Measurements from ENCODE around the gene NUDT8. TPM values are rescaled to one million over a fixed set of nuclear protein-coding genes. Genes with fewer than 3 reads are reported as not detected.

The NUDT8 gene
- polyA plus RNA-seq, 2 of the 4 experiments (the other 2 are of a cell fraction): 1.8 to 5.6 TPM

GRCh38 chr11:67631411-67631810 lies 1.7 kb upstream of the NUDT8 start:
- H3K4me2 ChIP-seq: peak overlapping the region; percentile 81; the same call in 2 of the 3 replicates
- POLR2A ChIA-PET: interaction anchor here (2.0 kb wide), 1 partner anchor 19 kb away, joined by 7 read pairs; the partner anchor contains the start of gene ACY3
- no peak for ATAC-seq
- TF ChIP-seq CTCF (IDR thresholded peaks at IDR 0.05): no peak
- no peak for TF ChIP-seq HEYL (CRISPR knock-in tag; IDR thresholded peaks at IDR 0.05)
- TF ChIP-seq, protein P1, sequence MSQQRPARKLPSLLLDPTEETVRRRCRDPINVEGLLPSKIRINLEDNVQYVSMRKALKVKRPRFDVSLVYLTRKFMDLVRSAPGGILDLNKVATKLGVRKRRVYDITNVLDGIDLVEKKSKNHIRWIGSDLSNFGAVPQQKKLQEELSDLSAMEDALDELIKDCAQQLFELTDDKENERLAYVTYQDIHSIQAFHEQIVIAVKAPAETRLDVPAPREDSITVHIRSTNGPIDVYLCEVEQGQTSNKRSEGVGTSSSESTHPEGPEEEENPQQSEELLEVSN (IDR thresholded peaks at IDR 0.05; ENCODE audit: borderline replicate concordance, low read depth): no peak
- TF ChIP-seq MAFK (IDR thresholded peaks at IDR 0.05; ENCODE audit: partially characterized antibody): no peak
- no peak for TF ChIP-seq HOXA7 (CRISPR knock-in tag; IDR thresholded peaks at IDR 0.05)
- no peak for TF ChIP-seq ZSCAN20 (CRISPR knock-in tag; IDR thresholded peaks at IDR 0.05)
- TF ChIP-seq HOXB13 (CRISPR knock-in tag; IDR thresholded peaks at IDR 0.05; ENCODE audit: low read depth): no peak
- no peak for TF ChIP-seq HDAC2 (IDR thresholded peaks at IDR 0.05)
- no peak for TF ChIP-seq MYC (IDR thresholded peaks at IDR 0.05; ENCODE audit: borderline replicate concordance, low read length)
- no peak for TF ChIP-seq NFE2L2 (conservative IDR thresholded peaks at IDR 0.05; ENCODE audit: low read length)
- FAIRE-seq: no peak
- no peak overlapping the region for H3K4me3 ChIP-seq
- H3K9me3 ChIP-seq: no peaks in the 10 kb centered on the region
- CTCF ChIA-PET: interaction anchor here (0.6 to 14.1 kb wide), 12 partner anchors 8 to 155 kb away, joined by 3 to 181 read pairs (median 21); partner anchors contain the start of genes ACY3, ALDH3B2 and TBX10
- DNase-seq (ENCODE audit: low read depth in 1 of 2, low spot score in 1 of 2): no peak
- WGBS (ENCODE audit: missing lambda C conversion rate): 84% methylated on average over 6 of the region's 7 CpGs
- H3K4me1 ChIP-seq: peaks cover 6% of the 10 kb centered on the region; the same call in 2 of the 3 replicates
- no peak overlapping the region for H3K27ac ChIP-seq

GRCh38 chr11:67630943-67631331 lies 1.2 kb upstream of the NUDT8 start:
- Histone ChIP-seq H3K4me2 (peak overlapping the region; percentile 81), H3K4me3 (peak overlapping the region; percentile 59), H3K4me1 (peaks cover 6% of the 10 kb centered on the region; the same call in 2 of the 3 replicates), H3K27ac (peak overlapping the region; percentile 77 to 87), H3K9me3 (no peaks in the 10 kb centered on the region)
- TF ChIP-seq KDM1A (IDR thresholded peaks at IDR 0.05; ENCODE audit: low read depth): no peak
- TF ChIP-seq NFE2L2 (conservative IDR thresholded peaks at IDR 0.05; ENCODE audit: low read length): no peak
- TF ChIP-seq ESRRA (IDR thresholded peaks at IDR 0.05; ENCODE audit: borderline replicate concordance, low read length): no peak
- no peak for TF ChIP-seq TFCP2L1 (CRISPR knock-in tag; IDR thresholded peaks at IDR 0.05)
- TF ChIP-seq ZFP36 (IDR thresholded peaks at IDR 0.05; ENCODE audit: borderline replicate concordance, partially characterized antibody): peak; percentile 46
- no peak for TF ChIP-seq EHMT2 (IDR thresholded peaks at IDR 0.05; ENCODE audit: low read depth)
- TF ChIP-seq HES2 (IDR thresholded peaks at IDR 0.05): no peak
- DNase-seq (ENCODE audit: low read depth in 1 of 2, low spot score in 1 of 2): no peak
- ChIA-PET POLR2A (interaction anchor here (1.1 to 2.4 kb wide), 4 partner anchors 12 to 47 kb away, joined by 3 to 10 read pairs (median 6); partner anchors contain the start of genes ACY3 and GSTP1), CTCF (interaction anchor here (0.6 to 14.1 kb wide), 13 partner anchors 8 to 155 kb away, joined by 3 to 181 read pairs (median 20); partner anchors contain the start of genes ACY3, ALDH3B2 and TBX10)
- no peak for FAIRE-seq
- WGBS (ENCODE audit: missing lambda C conversion rate): 79% methylated on average over 8 of the region's 16 CpGs
- no peak for ATAC-seq

DNA sequence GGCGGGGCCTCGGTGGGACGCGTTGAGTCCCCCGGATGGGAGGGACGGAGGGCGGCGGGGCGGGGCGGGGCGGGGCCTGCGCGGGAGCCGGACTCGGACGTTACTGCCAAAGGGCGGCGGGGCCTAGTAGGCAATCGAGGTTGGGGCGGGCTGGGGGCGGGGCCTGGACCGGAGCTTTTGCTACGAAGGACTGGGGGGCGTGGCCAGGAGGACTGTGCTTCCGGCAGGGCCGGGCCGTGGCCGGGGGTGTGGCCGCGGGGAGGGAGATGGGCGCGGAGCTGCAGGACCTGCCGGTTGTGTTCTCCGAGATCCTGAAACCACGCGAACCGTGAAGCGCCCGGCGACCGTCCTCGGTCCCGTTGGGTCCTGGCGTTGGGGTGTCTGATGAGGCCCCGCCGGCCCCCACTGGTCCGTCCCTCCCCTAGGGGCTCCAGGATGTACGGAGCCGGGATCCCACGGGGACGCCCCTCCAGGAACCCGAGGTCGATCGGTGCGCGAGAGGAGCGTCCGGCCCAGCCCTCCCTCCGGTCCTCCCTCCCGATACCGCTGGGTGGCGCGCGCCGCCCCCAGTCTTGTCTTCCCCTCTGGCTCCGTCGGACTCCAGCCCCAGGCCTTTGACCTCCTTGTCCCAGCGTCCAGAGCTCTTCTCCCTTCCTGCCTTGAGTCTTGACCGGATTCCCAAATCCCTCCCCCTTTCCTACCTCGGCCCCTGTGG lies 648 bp upstream of the NUDT8 start:
- Histone ChIP-seq H3K27ac (peak overlapping the region; percentile 77 to 87), H3K4me3 (peak overlapping the region; percentile 59), H3K4me2 (peak overlapping the region; percentile 91), H3K4me1 (peaks cover 6% of the 10 kb centered on the region; the same call in 2 of the 3 replicates), H3K9me3 (no peaks in the 10 kb centered on the region)
- 3% methylated on average over 19 of the region's 70 CpGs for WGBS (ENCODE audit: missing lambda C conversion rate)
- peak; percentile 72 to 88 for ATAC-seq
- FAIRE-seq: no peak
- POLR2A ChIA-PET: interaction anchor here (0.8 to 2.4 kb wide), 10 partner anchors 11 to 62 kb away, joined by 3 to 10 read pairs (median 4); partner anchors contain the start of genes ACY3 and GSTP1
- CTCF ChIA-PET: interaction anchor here (0.6 to 14.1 kb wide), 28 partner anchors 9 to 657 kb away, joined by 3 to 181 read pairs (median 5); partner anchors contain the start of genes ACY3, ALDH3B2, GSTP1 and TBX10
- peak; percentile 91 to 98 for DNase-seq (ENCODE audit: low read depth in 1 of 2, low spot score in 1 of 2)
- no peak for TF ChIP-seq RARB (CRISPR knock-in tag; IDR thresholded peaks at IDR 0.05)
- TF ChIP-seq ESRRA (IDR thresholded peaks at IDR 0.05; ENCODE audit: borderline replicate concordance, low read length): no peak
- no peak for TF ChIP-seq CHD4 (IDR thresholded peaks at IDR 0.05; ENCODE audit: borderline replicate concordance)
- no peak for TF ChIP-seq ELK1 (IDR thresholded peaks at IDR 0.05; ENCODE audit: low read depth, low read length)
- TF ChIP-seq, protein P1 (IDR thresholded peaks at IDR 0.05; ENCODE audit: borderline replicate concordance, low read depth): no peak
- 0 out of 2 replicates have a peak, but pooled peaks have one; percentile 34 for TF ChIP-seq RFX5 (IDR thresholded peaks at IDR 0.05)
- no peak for TF ChIP-seq SREBF2 (IDR thresholded peaks at IDR 0.05)
- TF ChIP-seq RCOR1 (IDR thresholded peaks at IDR 0.05; ENCODE audit: low read depth, low read length): no peak
- TF ChIP-seq MAZ (IDR thresholded peaks at IDR 0.05; ENCODE audit: borderline replicate concordance, low read depth, low read length): no peak
- no peak for TF ChIP-seq FOSB (CRISPR knock-in tag; IDR thresholded peaks at IDR 0.05)
- TF ChIP-seq, protein P2, sequence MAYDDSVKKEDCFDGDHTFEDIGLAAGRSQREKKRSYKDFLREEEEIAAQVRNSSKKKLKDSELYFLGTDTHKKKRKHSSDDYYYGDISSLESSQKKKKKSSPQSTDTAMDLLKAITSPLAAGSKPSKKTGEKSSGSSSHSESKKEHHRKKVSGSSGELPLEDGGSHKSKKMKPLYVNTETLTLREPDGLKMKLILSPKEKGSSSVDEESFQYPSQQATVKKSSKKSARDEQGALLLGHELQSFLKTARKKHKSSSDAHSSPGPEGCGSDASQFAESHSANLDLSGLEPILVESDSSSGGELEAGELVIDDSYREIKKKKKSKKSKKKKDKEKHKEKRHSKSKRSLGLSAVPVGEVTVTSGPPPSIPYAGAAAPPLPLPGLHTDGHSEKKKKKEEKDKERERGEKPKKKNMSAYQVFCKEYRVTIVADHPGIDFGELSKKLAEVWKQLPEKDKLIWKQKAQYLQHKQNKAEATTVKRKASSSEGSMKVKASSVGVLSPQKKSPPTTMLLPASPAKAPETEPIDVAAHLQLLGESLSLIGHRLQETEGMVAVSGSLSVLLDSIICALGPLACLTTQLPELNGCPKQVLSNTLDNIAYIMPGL (CRISPR knock-in tag; IDR thresholded peaks at IDR 0.05; ENCODE audit: borderline replicate concordance): no peak

All from A549 (cell line).